SK-N-SH (cell line): ENCODE data around the gene RFK.
"Not testable (repeated sequence)": the region's sequence is repeated elsewhere in the genome, so short reads cannot be mapped to it uniquely, and the experiment has no call there.

Experiments used
- EZH2phosphoT487 ChIP-seq: fragments of 200-600 bp; sonication (generic); IDR thresholded peaks from 2 replicates; pipeline ENCODE4 v1.6.1; 2017; ENCODE audit warnings: low read depth, mixed run types, mild to moderate bottlenecking, antibody characterized with exemption, moderate library complexity, borderline replicate concordance
- GATA2 ChIP-seq: sonication (generic); formaldehyde crosslinking; IDR thresholded peaks from 2 replicates; pipeline ENCODE4 v1.5.0; 2020; ENCODE audit warnings: mild to moderate bottlenecking, missing genetic modification reagents
- MXI1 ChIP-seq: IDR thresholded peaks from 2 replicates; pipeline ENCODE4 v1.6.1; 2012; ENCODE audit warnings: mild to moderate bottlenecking, low read depth, low read length, improper control_type of control experiment
- PBX3 ChIP-seq: IDR thresholded peaks from 2 replicates; pipeline ENCODE4; 2012
- POLR2AphosphoS5 ChIP-seq: IDR thresholded peaks from 2 replicates; pipeline ENCODE4 v1.6.1; 2012; ENCODE audit warnings: low read depth, low read length
- RAD21 ChIP-seq: IDR thresholded peaks from 2 replicates; pipeline ENCODE4 v1.6.1; 2012; ENCODE audit warnings: mild to moderate bottlenecking, low read length
- RFX5 ChIP-seq: IDR thresholded peaks from 2 replicates; pipeline ENCODE4 v1.6.1; 2012; ENCODE audit warnings: mild to moderate bottlenecking, improper control_type of control experiment, low read length
- SIN3A ChIP-seq: IDR thresholded peaks from 2 replicates; pipeline ENCODE4 v1.6.1; 2012; ENCODE audit warnings: low read depth, mild to moderate bottlenecking, low read length, moderate library complexity, borderline replicate concordance
- SMC3 ChIP-seq: IDR thresholded peaks from 2 replicates; pipeline ENCODE4 v1.6.1; 2012; ENCODE audit warnings: low read depth, low read length, improper control_type of control experiment
- TAF1 ChIP-seq: IDR thresholded peaks from 2 replicates; pipeline ENCODE4 v1.6.1; 2012; ENCODE audit warnings: low read depth, mild to moderate bottlenecking, low read length, moderate library complexity, borderline replicate concordance
- TEAD4 ChIP-seq: IDR thresholded peaks from 2 replicates; pipeline ENCODE4 v1.4.0; 2012; ENCODE audit warnings: mild to moderate bottlenecking, borderline replicate concordance; ENCODE audit not compliant: insufficient read depth
- YY1 ChIP-seq: IDR thresholded peaks from 2 replicates; pipeline ENCODE4 v1.4.0; 2012; ENCODE audit warnings: low read depth, mild to moderate bottlenecking
- TF ChIP-seq, protein P1 (sequence below): fragments of 200-600 bp; sonication (generic); IDR thresholded peaks from 2 replicates; pipeline ENCODE4 v1.6.1; 2017; ENCODE audit warnings: antibody characterized with exemption, mild to moderate bottlenecking, moderate library complexity
- TF ChIP-seq, protein P2 (sequence below): IDR thresholded peaks from 2 replicates; pipeline ENCODE4 v1.6.1; 2012; ENCODE audit warnings: mild to moderate bottlenecking, low read depth, low read length, moderate library complexity

GRCh38 chr9:76434897-76435296 lies 40.7 kb upstream of the RFK start:
- TF ChIP-seq YY1; POLR2AphosphoS5; EZH2phosphoT487; MXI1; SIN3A; TAF1; TEAD4; SMC3; RAD21; RFX5; PBX3; GATA2 (CRISPR knock-in tag): not testable (repeated sequence)
- TF ChIP-seq, protein P1, sequence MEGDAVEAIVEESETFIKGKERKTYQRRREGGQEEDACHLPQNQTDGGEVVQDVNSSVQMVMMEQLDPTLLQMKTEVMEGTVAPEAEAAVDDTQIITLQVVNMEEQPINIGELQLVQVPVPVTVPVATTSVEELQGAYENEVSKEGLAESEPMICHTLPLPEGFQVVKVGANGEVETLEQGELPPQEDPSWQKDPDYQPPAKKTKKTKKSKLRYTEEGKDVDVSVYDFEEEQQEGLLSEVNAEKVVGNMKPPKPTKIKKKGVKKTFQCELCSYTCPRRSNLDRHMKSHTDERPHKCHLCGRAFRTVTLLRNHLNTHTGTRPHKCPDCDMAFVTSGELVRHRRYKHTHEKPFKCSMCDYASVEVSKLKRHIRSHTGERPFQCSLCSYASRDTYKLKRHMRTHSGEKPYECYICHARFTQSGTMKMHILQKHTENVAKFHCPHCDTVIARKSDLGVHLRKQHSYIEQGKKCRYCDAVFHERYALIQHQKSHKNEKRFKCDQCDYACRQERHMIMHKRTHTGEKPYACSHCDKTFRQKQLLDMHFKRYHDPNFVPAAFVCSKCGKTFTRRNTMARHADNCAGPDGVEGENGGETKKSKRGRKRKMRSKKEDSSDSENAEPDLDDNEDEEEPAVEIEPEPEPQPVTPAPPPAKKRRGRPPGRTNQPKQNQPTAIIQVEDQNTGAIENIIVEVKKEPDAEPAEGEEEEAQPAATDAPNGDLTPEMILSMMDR, result not testable (repeated sequence)
- TF ChIP-seq, protein P2, sequence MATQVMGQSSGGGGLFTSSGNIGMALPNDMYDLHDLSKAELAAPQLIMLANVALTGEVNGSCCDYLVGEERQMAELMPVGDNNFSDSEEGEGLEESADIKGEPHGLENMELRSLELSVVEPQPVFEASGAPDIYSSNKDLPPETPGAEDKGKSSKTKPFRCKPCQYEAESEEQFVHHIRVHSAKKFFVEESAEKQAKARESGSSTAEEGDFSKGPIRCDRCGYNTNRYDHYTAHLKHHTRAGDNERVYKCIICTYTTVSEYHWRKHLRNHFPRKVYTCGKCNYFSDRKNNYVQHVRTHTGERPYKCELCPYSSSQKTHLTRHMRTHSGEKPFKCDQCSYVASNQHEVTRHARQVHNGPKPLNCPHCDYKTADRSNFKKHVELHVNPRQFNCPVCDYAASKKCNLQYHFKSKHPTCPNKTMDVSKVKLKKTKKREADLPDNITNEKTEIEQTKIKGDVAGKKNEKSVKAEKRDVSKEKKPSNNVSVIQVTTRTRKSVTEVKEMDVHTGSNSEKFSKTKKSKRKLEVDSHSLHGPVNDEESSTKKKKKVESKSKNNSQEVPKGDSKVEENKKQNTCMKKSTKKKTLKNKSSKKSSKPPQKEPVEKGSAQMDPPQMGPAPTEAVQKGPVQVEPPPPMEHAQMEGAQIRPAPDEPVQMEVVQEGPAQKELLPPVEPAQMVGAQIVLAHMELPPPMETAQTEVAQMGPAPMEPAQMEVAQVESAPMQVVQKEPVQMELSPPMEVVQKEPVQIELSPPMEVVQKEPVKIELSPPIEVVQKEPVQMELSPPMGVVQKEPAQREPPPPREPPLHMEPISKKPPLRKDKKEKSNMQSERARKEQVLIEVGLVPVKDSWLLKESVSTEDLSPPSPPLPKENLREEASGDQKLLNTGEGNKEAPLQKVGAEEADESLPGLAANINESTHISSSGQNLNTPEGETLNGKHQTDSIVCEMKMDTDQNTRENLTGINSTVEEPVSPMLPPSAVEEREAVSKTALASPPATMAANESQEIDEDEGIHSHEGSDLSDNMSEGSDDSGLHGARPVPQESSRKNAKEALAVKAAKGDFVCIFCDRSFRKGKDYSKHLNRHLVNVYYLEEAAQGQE, result not testable (repeated sequence)
